GM19328 (cell line): ENCODE data around the gene HIPK4.
"Not testable (repeated sequence)": the region's sequence is repeated elsewhere in the genome, so short reads cannot be mapped to it uniquely, and the experiment has no call there.

Experiments used
- ATAC-seq: cut with Tn5 transposase; IDR thresholded peaks from one replicate; pipeline ENCODE4 v1.9.1; 2021; ENCODE audit warnings: mild to moderate bottlenecking, moderate library complexity; ENCODE audit not compliant: unreplicated experiment

The HIPK4 gene

GRCh38 chr19:40393894-40394815 is 4.2 kb upstream of the HIPK4 start:
- no peak for ATAC-seq

DNA sequence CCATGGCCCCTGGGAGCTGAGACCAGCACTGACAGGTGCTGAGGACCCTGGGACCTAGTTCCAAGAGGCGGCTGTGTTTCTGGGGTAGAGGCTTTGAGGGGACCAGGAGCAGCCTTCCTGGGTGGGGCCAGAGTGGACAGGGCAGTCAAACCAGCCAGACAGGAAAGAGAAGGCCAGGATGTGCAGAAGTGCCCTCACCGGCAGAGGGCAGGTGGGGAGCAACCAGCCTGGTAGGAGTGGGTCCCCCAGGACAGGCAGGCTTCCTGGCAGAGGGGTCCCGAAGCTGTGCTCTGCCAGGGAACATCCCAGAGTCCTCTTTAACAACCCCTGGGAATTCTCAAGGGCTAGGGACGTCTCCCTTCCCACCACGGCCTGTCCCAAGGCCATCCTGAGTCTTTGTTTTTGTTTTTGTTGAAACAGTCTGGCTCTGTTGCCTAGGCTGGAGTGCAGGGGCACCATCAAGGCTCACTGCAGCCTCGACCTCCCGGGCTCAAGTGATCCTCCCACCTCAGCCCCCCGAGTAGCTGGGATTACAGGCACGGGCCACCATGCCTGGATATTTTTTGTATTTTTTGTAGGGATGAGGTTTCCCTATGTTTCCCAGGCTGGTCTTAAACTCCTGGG is 3.0 kb upstream of the HIPK4 start:
- ATAC-seq, result no peak

DNA sequence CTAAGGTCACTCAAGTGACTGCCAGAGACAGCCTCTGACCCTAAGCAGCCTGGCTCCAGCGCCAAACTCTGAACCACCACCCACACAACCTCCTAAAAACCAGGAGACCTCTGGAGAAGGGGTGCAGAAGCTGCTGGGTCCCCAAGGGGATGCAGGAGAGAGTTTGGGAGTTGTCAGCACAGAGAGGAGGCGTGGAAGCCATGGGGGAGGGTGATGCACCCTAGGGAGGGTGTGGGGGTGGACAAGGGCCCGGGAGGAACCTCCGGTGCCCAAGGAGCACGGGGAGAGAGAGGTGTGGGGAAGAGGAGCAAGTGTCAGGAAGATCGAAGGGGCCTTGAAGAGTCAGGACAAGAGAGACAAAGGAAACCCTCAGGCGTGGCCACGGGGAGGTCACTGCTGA is 2.1 kb upstream of the HIPK4 start:
- no peak for ATAC-seq

- no peak for ATAC-seq
Observed at GRCh38 chr19:40389404-40390083, 437 bp downstream of the HIPK4 start.

DNA sequence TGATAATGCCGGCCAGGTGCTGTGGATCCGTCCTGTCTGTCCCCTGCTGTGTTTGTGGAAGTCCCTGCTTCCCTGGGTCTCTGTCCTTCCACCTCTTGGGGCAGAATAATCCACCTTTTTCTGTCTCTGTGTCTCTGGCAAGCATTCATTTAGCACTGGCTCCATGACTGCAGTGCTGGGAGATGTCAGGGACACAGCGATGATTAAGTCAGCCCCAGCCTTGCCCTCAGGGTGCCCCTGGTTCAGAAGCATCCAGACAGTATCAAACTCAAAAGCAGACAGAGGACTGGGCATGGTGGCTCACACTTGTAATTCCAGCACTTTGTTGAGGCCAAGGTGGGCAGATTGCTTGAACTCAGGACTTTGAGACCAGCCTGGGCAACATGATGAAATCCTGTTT is 1.5 kb downstream of the HIPK4 start:
- ATAC-seq, result no peak

GRCh38 chr19:40387155-40387554 is 2.8 kb downstream of the HIPK4 start:
- ATAC-seq, result no peak

- ATAC-seq, result no peak
Observed at GRCh38 chr19:40383668-40384248, 6.2 kb downstream of the HIPK4 start.

- no peak for ATAC-seq
Observed at GRCh38 chr19:40381321-40381720, 8.7 kb downstream of the HIPK4 start.

- no peak for ATAC-seq
Observed at GRCh38 chr19:40380199-40381037, 9.6 kb downstream of the HIPK4 start.

- ATAC-seq, result no peak
Observed at GRCh38 chr19:40379446-40380198, 10.4 kb downstream of the HIPK4 start.

DNA sequence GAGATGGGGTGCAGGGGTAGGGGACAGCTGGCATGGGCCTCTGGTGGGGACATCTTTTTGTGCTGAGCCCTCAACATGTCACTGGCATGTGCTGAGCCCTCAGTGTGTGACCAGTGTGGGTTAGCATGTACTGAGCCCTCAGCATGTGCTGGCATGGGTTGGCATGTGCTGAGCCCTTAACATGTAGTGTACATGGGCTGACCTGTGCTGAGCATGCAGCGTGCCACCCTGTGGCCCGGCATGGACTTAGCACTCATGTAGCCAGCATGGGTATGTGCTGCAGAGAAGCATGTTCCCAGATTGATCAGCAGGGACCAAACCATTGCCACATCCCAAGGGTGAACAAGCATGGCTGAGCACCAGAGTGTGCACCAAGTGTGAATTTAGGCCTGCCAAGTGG is 11.5 kb downstream of the HIPK4 start:
- ATAC-seq, result no peak

- no peak for ATAC-seq
Observed at GRCh38 chr19:40377876-40378385, 12.1 kb downstream of the HIPK4 start.

- ATAC-seq, result no peak
Observed at GRCh38 chr19:40376286-40376862, 13.6 kb downstream of the HIPK4 start.

GRCh38 chr19:40374084-40374483 is 15.9 kb downstream of the HIPK4 start:
- ATAC-seq, result no peak

GRCh38 chr19:40371802-40372122 is 18.2 kb downstream of the HIPK4 start:
- ATAC-seq, result no peak

GRCh38 chr19:40370997-40371801 is 18.8 kb downstream of the HIPK4 start:
- no peak for ATAC-seq

- not testable (repeated sequence) for ATAC-seq
Observed at GRCh38 chr19:40370253-40370652, 19.7 kb downstream of the HIPK4 start.

- ATAC-seq, result no peak
Observed at GRCh38 chr19:40369797-40370196, 20.2 kb downstream of the HIPK4 start.
